Skeletal muscle cell (primary cell): ENCODE results near the gene PEDS1.
"Not testable (repeated sequence)": the region's sequence is repeated elsewhere in the genome, so short reads cannot be mapped to it uniquely, and the experiment has no call there.

Experiments used
- DNase-seq: peaks from one replicate; pipeline ENCODE4 v3.0.0-alpha.2; 2010; ENCODE audit warnings: low read depth
- H3K4me3 ChIP-seq: 2 replicates; pipeline ENCODE4 v1.5.1; 2011; ENCODE audit warnings: low read depth, mild to moderate bottlenecking, control low read depth, low read length, moderate library complexity

The PEDS1 gene

GRCh38 chr20:50121858-50122271, 31.7 kb downstream of the PEDS1 start:
- DNase-seq = no peak
- no peak overlapping the region for H3K4me3 ChIP-seq

- DNase-seq = peak; percentile 57
Observed at GRCh38 chr20:50120935-50121693, 32.4 kb downstream of the PEDS1 start.

GRCh38 chr20:50118203-50118602, 35.3 kb downstream of the PEDS1 start:
- no peak overlapping the region for H3K4me3 ChIP-seq
- DNase-seq = no peak

More at GRCh38 chr20:50120935-50121693, 32.4 kb downstream of the PEDS1 start:
- H3K4me3 ChIP-seq = no peak overlapping the region

GRCh38 chr20:50116368-50116999, 37.0 kb downstream of the PEDS1 start:
- H3K4me3 ChIP-seq = peak overlapping the region; percentile 55
- no peak for DNase-seq

- H3K4me3 ChIP-seq = peak overlapping the region; percentile 55
- DNase-seq = peak; percentile 90
Observed at GRCh38 chr20:50115591-50116367, 37.7 kb downstream of the PEDS1 start.

- peak overlapping the region; percentile 55 for H3K4me3 ChIP-seq
- no peak for DNase-seq
Observed at GRCh38 chr20:50115041-50115512, 38.4 kb downstream of the PEDS1 start.

- peak overlapping the region; percentile 78 for H3K4me3 ChIP-seq
- DNase-seq = no peak
Observed at GRCh38 chr20:50113420-50114224, 39.9 kb downstream of the PEDS1 start.

- peak; percentile 66 for DNase-seq
- H3K4me3 ChIP-seq = peak within 1 kb of the TSS; percentile 78
Observed at GRCh38 chr20:50112512-50113419, 40.8 kb downstream of the PEDS1 start, which contains the start of gene UBE2V1. Gene UBE2V1 (minus strand): TSS chr20:50113150. CDS start chr20:50113128, 22 bp downstream.

GRCh38 chr20:50111829-50112495, 41.6 kb downstream of the PEDS1 start:
- DNase-seq = no peak
- peak overlapping the region; percentile 78 for H3K4me3 ChIP-seq

GRCh38 chr20:50111120-50111828, 42.2 kb downstream of the PEDS1 start:
- no peak for DNase-seq
- peak overlapping the region; percentile 78 for H3K4me3 ChIP-seq

- DNase-seq = no peak
- peak overlapping the region; percentile 78 for H3K4me3 ChIP-seq
Observed at GRCh38 chr20:50110141-50111047, 43.1 kb downstream of the PEDS1 start.

- DNase-seq = no peak
- no peak overlapping the region for H3K4me3 ChIP-seq
Observed at GRCh38 chr20:50108556-50109235, 44.8 kb downstream of the PEDS1 start.

GRCh38 chr20:50107796-50108331, 45.7 kb downstream of the PEDS1 start:
- no peak for DNase-seq

GRCh38 chr20:50107086-50107660, 46.4 kb downstream of the PEDS1 start:
- no peak for DNase-seq
- no peak overlapping the region for H3K4me3 ChIP-seq

More at GRCh38 chr20:50107796-50108331, 45.7 kb downstream of the PEDS1 start:
- no peak overlapping the region for H3K4me3 ChIP-seq

GRCh38 chr20:50106669-50107068, 46.9 kb downstream of the PEDS1 start:
- H3K4me3 ChIP-seq, DNase-seq: not testable (repeated sequence)
